Body of pancreas (tissue), 4 donors: ENCODE measurements around the gene PPTC7. TPM values are rescaled to one million over a fixed set of nuclear protein-coding genes. Genes with fewer than 3 reads are reported as not detected.
"Not testable (repeated sequence)": the region's sequence is repeated elsewhere in the genome, so short reads cannot be mapped to it uniquely, and the experiment has no call there.

Source experiments
- ATAC-seq: fragments of 150-250 bp; one replicate; pipeline ENCODE4 v1.9.1; 2016
- DNase-seq, 4 donors: peaks; one replicate each; pipeline ENCODE4 v3.0.0-alpha.2; 2019
- H3K27ac ChIP-seq, 4 donors: fragments of 200-600 bp; sonication (generic); 1 replicate in 3 of 4; 2 replicates in 1 of 4; pipeline versions ENCODE4 v1.5.1 to v1.6.1; 2016 to 2019; ENCODE audit warnings: mild to moderate bottlenecking in 1 of 4, mixed read lengths in 1 of 4, moderate library complexity in 1 of 4
- H3K27me3 ChIP-seq, 2 donors: fragments of 200-600 bp; sonication (generic); one replicate each; pipeline ENCODE4 v1.6.0; 2016; ENCODE audit warnings: mild to moderate bottlenecking in 1 of 2
- H3K36me3 ChIP-seq, 2 donors: fragments of 200-600 bp; sonication (generic); replicated peaks in 1 of 2; 2 replicates each; pipeline ENCODE4 v1.5.1; 2016; ENCODE audit warnings: low read depth in 2 of 2; ENCODE audit not compliant: insufficient read depth in 1 of 2
- H3K4me1 ChIP-seq: fragments of 200-600 bp; sonication (generic); one replicate; pipeline ENCODE4 v1.6.0; 2016
- H3K4me3 ChIP-seq, 2 donors: fragments of 200-600 bp; sonication (generic); 1 replicate in 1 of 2; 2 replicates in 1 of 2; pipeline ENCODE4 v1.5.1; 2016 to 2019
- H3K9me3 ChIP-seq, 3 donors: fragments of 200-600 bp; sonication (generic); 1 replicate in 2 of 3; 2 replicates in 1 of 3; pipeline ENCODE4 v1.5.1; 2016
- POLR2A ChIP-seq, 3 donors: fragments of 450-650 bp; IDR thresholded peaks; one replicate each; pipeline ENCODE4 v1.6.1; 2016; ENCODE audit warnings: antibody characterized with exemption in 3 of 3, mild to moderate bottlenecking in 2 of 3
- WGBS, 2 donors: methylation state at CpG; one replicate each; pipeline ENCODE4 v1.1.5; 2017; 5-methylcytosine and 5-hydroxymethylcytosine counted together
- intact Hi-C: fragments of 100-400 bp; cut with DNase I; formaldehyde crosslinking; loops from one replicate; pipeline ENCODE4 v1.15.1; 2023
- total RNA-seq, 2 donors: library from RNA; depleted of rRNA; stranded (reverse); fragments of >200 nt; gene quantifications; one replicate each; pipeline ENCODE4 v1.1.0, GENCODE V29; 2016
- TF ChIP-seq, protein P1 (sequence below), 7 experiments: fragments of 450-650 bp in 4 of 7; fragments of 200-600 bp in 3 of 7; sonication (generic) in 3 of 7; IDR thresholded peaks; one replicate each; pipeline ENCODE4 v1.5.1; 2016 to 2019; ENCODE audit warnings: antibody characterized with exemption in 7 of 7

Gene PPTC7
- total RNA-seq, 2 donors from 2014 or later: 10.1 to 10.5 TPM

GRCh38 chr12:110532644-110533043, 50.5 kb downstream of the PPTC7 start:
- intact Hi-C loops: no loop called here
- no peak for DNase-seq
- Histone ChIP-seq H3K27me3 (no peaks in the 10 kb centered on the region), H3K9me3 (no peaks in the 10 kb centered on the region), H3K4me3 (no peak overlapping the region), H3K27ac (no peak overlapping the region), H3K36me3 (peaks cover 0 to 2% of the 10 kb centered on the region in 2 donors), H3K4me1 (peaks cover 18% of the 10 kb centered on the region)
- 80 to 82% methylated on average over 3 of the region's 3 CpGs for WGBS, 2 donors
- no peak for ATAC-seq
- no peak for TF ChIP-seq POLR2A (IDR thresholded peaks at IDR 0.05)
- TF ChIP-seq, protein P1, sequence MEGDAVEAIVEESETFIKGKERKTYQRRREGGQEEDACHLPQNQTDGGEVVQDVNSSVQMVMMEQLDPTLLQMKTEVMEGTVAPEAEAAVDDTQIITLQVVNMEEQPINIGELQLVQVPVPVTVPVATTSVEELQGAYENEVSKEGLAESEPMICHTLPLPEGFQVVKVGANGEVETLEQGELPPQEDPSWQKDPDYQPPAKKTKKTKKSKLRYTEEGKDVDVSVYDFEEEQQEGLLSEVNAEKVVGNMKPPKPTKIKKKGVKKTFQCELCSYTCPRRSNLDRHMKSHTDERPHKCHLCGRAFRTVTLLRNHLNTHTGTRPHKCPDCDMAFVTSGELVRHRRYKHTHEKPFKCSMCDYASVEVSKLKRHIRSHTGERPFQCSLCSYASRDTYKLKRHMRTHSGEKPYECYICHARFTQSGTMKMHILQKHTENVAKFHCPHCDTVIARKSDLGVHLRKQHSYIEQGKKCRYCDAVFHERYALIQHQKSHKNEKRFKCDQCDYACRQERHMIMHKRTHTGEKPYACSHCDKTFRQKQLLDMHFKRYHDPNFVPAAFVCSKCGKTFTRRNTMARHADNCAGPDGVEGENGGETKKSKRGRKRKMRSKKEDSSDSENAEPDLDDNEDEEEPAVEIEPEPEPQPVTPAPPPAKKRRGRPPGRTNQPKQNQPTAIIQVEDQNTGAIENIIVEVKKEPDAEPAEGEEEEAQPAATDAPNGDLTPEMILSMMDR (IDR thresholded peaks at IDR 0.05): no peak

DNA sequence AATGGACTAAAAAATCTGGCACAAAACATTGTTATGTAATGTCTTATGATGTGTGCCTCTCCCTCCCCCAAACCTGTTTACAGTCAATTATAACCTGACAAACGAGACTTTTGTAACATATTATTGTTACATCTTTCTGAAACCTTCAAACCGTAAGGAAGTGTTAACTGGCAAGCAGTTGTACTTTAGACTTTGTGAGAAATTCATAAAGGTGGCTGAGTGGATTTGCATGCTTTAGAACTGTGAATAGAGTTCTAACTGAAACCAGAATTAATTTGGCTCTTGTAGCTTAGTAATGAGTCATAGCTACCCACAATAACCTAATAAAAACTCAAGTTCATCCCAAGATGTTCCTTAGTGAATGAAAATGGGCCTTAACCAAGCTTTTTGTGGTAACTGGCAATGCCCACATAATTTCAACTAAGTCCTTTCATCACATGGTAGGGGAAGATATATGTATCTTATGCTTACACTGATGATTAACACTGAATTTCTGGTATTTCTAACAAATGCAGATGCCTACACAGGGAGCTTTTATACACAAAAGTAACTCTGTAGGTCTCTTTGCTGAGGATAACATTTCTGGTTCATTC, 51.3 kb downstream of the PPTC7 start:
- H3K4me3 ChIP-seq: no peak overlapping the region

DNA sequence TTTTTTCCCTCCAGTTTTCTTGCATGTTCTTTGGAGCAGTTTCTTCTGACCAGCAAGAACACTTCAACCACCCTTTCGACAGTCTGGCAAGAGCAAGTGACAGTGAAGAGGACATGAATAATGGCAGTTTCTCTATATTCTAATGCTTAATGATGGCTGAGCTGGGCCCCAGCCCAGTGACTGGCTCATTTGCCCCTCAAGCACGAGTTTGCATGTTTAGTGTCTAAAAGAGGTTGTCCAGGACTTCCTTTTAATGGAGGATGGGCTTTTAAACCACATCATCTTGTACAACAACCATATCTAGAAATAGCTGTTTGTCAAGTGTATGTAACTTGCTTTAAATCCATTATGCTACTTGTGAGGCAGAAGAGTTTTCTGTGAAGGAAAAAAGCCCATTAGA, 52.6 kb downstream of the PPTC7 start:
- ATAC-seq (no peak), DNase-seq (no peak)
- TF ChIP-seq, protein P1 (IDR thresholded peaks at IDR 0.05): no peak
- no peak for TF ChIP-seq POLR2A (IDR thresholded peaks at IDR 0.05)
- peaks cover 12% of the 10 kb centered on the region for H3K4me1 ChIP-seq
- H3K27ac ChIP-seq: no peak overlapping the region
- H3K9me3 ChIP-seq: no peaks in the 10 kb centered on the region
- intact Hi-C loops: no loop called here
- no peak overlapping the region for H3K4me3 ChIP-seq
- WGBS, 2 donors: 73 to 100% methylated on average over 2 of the region's 2 CpGs
- H3K27me3 ChIP-seq: no peaks in the 10 kb centered on the region
- no peaks in the 10 kb centered on the region for H3K36me3 ChIP-seq

More for the DNA sequence above, 51.3 kb downstream of the PPTC7 start:
- Histone ChIP-seq H3K27ac (no peak overlapping the region), H3K36me3 (peaks cover 0 to 2% of the 10 kb centered on the region in 2 donors), H3K27me3 (no peaks in the 10 kb centered on the region), H3K4me1 (peaks cover 12% of the 10 kb centered on the region), H3K9me3 (no peaks in the 10 kb centered on the region)
- no peak for DNase-seq
- no peak for ATAC-seq
- no peak for TF ChIP-seq POLR2A (IDR thresholded peaks at IDR 0.05)
- TF ChIP-seq, protein P1 (IDR thresholded peaks at IDR 0.05): no peak
- 32 to 41% methylated on average over 2 of the region's 2 CpGs for WGBS, 2 donors
- intact Hi-C loops: no loop called here

GRCh38 chr12:110528277-110528839, 54.8 kb downstream of the PPTC7 start:
- 91 to 97% methylated on average over 6 of the region's 6 CpGs for WGBS, 2 donors
- Histone ChIP-seq H3K27ac (no peak overlapping the region), H3K27me3 (no peaks in the 10 kb centered on the region), H3K9me3 (no peaks in the 10 kb centered on the region), H3K4me3 (no peak overlapping the region), H3K4me1 (peaks cover 7% of the 10 kb centered on the region), H3K36me3 (no peaks in the 10 kb centered on the region)
- ATAC-seq (no peak), DNase-seq (no peak)
- TF ChIP-seq, protein P1 (IDR thresholded peaks at IDR 0.05): no peak
- TF ChIP-seq POLR2A (IDR thresholded peaks at IDR 0.05): no peak
- intact Hi-C loops: no loop called here

DNA sequence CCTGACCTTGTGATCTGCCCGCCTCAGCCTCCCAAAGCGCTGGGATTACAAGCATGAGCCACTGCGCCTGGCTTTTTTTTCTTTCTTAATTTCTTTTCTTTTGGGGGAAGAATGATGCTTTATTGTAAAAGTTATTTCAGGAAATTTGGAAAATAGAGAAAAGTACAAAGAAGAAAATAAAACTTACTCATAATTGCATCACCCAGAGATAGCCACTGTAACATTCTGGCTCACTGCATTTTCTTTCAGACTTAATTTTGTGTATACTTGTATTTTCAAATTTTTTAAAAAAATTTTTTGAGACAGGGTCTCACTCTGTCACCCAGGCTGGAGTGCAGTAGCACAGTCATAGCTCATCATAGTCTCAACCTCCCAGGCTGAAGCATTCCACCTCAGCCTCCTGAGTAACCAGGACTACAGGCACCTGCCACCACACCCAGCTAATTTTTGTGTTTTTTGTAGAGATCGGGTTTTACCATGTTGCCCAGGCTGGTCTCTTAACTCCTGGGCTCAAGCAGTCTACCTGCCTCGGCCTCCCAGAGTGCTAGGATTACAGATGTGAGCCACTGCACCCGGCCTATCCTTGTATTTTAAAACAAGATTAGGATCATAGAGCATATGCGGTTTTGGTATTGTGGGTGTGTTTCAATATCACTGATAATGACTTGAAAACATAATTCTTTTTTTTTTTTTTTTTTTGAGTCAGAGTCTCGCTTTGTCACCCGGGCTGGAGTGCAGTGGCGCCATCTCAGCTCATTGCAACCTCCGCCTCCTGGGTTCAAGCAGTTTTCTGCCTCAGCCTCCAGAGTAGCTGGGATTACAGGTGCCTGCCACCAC, 62.0 kb downstream of the PPTC7 start:
- not testable (repeated sequence) for DNase-seq, H3K27me3 ChIP-seq, ATAC-seq, H3K9me3 ChIP-seq, H3K4me3 ChIP-seq, H3K4me1 ChIP-seq, H3K27ac ChIP-seq, H3K36me3 ChIP-seq
- intact Hi-C loops: loop anchor here (5.0 kb wide), 1 partner anchor 76 kb away; no protein-coding TSS in a partner anchor
- 85 to 88% methylated on average over 11 of the region's 11 CpGs for WGBS, 2 donors

- H3K4me3 ChIP-seq, H3K9me3 ChIP-seq, H3K4me1 ChIP-seq, intact Hi-C loops, H3K27me3 ChIP-seq, ATAC-seq, DNase-seq, H3K27ac ChIP-seq, H3K36me3 ChIP-seq: not testable (repeated sequence)
- 84 to 89% methylated on average over 8 of the region's 8 CpGs for WGBS, 2 donors
Measured at GRCh38 chr12:110518014-110518413, 65.1 kb downstream of the PPTC7 start.
